CD4-positive, alpha-beta T cell treated with Interleukin-15 for 1 hour (primary cell): ENCODE measurements around the gene SEPTIN12.

Experiments
- DNase-seq: peaks from one replicate; pipeline ENCODE4 v3.0.0-alpha.2; 2020

SEPTIN12 gene

DNA sequence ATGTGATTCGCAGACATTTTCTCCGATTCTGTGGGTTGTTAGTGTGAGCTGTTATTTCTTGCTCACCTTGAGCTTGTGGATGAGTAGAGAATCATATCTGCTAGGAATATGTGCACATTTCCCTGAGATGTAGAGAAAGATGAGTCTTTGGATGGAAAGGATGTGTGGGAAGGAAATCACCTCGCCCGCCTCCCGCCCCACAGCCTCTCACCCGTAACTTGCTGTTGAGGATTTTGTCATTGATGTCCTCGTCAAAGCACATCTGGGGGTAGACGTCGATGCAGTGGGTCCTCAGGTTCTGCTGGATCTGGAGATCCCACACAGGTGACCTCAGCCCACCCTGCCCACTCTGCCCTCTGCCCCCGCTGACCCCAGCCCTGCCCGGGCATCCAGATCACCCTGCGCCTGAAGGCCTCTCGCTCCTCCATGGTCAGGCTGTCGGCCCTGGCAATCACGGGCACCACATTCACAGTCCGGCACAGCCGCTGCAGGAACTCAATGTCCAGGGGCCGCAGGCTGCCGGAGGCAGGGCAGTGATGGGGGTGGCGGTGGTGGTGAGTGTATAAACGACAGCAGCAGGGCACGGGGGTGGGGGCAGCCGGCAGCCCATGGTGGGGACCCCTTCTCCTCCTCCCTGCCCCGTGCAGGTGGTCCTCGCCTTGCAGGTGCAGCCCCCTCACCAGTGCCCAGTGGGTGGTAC lies 4.7 kb downstream of the SEPTIN12 start:
- DNase-seq, result no peak

DNA sequence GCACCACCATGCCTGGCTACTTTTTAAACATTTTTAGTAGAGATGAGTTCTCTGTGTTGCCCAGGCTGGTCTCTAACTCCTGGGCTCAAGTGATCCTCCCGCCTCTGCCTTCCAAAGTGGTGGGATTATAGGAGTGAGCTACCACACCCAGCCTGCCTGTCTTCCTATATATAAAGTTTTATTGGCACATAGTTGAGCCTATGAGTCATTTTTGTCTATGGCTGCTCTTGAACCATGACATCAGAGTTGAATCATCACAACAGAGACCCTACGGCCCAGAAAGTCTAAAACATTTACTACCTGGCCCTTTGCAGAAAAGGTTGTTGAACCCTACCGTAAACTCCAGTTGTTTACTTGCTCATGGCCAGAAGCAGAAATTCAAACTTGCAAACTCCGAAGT lies 7.9 kb downstream of the SEPTIN12 start:
- DNase-seq, result no peak

DNA sequence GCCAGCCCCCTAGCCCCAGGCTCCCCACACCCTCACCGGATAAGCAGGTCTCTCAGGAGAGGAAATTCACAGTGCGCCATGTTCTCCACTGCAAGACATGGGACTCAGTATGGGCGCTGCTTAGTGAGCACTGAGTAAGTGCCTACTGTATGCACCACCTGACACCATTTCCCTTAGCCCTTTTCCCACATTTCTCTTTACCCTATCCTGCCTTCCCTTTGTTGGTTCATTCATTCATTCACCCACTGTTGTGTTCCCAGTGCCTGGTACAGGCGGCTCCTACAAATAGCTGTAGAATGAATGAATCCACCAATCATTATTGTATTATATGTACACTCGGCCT lies 10.1 kb downstream of the SEPTIN12 start:
- no peak for DNase-seq

DNA sequence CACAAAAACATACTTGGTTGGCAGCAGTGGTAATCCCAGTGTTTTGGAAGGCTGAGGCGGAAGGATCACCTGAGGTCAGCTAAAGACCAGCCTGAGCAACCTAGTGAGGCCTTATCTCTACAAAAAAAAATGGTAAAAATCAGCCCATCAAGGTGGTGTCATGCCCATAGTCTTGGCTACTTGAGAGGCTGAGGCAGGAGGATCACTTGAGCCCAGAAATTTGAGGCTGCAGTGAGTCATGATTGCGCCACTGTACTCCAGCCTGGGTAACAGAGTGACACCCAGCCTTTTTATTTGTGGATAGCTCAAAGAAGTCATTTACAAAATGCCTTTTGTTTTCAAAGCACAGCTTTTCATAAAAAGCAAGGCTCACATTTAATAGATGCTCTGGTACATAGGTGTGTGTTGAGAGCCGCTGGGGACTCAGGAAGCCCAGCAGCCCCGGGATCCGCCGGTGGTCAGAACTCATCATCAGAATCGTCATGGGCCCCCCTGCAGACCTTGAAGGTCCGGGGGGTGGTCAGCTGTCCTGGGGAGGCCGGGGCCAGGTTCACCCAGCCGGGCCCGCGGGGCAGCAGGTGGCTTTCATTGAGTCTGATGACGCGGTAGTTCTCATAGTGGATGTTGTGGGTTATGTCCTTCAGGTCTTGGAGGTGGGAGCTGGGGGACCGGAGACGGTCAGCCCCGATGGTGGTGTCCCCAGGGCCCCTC lies 10.7 kb downstream of the SEPTIN12 start:
- no peak for DNase-seq

DNA sequence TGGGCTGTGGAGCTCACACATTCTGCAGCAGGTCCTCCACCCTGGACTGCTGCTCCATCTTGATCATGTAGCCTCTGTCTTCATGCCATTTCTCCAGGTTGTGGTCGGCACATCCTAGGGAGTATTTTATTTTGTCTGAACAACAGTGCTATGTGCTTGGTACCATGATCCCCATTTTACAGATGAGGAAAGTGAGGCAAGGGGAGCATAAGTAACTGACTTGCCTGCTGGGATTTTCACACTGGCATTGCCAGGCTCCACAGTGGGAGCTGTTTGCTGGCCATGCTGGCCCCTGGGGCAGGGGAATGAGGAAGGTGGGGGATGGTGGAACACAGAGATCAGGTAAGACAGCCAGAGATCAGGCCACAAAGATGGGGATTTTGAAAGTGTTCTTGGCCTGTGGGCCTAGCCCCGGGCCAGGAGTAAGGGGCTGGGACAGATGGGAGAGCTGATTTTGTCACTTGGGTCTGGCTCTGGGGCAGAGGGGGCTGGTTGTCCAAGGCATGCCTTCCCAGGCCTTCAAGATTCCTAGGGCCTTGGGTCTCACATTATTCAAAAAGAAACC lies 11.9 kb downstream of the SEPTIN12 start:
- no peak for DNase-seq

DNA sequence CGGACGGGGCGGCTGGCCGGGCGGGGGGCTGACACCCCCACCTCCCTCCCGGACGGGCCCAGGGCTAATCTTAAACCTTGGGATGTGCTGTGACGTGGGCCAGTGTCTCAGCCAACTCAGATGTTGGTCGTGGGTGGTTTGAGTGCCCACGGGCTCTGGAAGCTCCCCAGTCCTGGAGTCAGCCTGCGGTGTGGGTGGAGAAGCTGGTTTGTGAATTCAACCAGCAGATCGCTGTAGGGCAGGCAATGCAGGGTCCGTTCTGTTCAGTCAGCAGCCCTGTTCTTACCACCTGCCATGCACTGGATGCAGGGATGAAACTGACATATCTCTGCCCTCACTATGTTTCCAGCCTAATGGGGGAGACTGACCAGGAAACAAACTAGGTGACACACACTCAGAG lies 13.1 kb downstream of the SEPTIN12 start:
- DNase-seq, result no peak

DNA sequence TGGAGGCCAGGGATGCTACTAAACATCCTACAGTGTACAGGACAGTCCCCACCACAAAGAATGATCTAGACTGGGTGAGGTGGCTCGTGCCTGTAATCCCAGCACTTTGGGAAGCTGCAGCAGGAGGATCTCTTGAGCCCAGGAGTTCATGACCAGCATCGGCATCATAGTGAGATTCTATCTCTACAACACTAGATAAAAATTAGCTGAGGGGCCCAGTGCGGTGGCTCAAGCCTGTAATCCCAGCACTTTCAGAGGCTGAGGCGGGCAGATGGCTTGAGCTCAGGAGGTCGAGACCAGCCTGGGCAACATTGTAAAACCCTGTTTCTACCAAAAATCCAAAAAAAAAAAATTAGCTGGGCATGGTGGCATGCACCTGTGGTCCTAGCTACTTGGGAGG lies 15.8 kb downstream of the SEPTIN12 start:
- DNase-seq, result no peak

DNA sequence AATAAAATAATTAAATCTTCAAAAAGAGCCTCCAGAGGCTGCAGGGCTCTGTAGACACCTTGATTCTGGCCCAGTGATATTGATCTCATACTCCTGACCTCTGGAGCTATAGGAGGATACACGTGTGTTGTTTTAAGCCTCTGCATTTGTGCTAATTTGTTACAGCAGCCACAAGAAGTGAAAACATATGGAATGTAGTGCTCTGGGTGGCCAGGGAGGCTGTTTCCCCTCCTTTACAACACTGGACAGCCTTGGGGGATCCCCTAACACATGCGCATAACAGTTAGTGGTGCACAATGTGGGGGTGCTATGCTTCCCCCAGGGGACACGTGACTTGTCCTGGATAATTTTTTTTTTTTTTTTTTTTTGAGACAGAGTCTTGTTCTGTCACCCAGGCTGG lies 16.5 kb downstream of the SEPTIN12 start:
- DNase-seq, result no peak

DNA sequence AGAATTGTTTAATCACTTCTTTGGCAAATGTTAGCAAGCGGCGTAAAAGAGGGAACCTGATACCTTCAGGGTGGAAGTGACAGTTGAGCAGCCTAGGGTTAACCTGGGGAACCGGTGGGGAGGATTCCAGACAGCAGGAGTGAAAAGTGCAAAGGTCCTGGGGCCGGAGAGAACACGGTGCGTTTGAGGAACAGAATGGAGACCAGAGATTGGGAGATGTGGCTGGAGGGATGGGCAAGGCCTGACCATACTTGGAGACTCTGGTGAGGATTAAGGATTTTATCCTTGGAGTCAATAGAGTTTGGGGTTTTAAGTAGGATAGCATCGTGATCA lies 18.9 kb downstream of the SEPTIN12 start:
- DNase-seq, result no peak

DNA sequence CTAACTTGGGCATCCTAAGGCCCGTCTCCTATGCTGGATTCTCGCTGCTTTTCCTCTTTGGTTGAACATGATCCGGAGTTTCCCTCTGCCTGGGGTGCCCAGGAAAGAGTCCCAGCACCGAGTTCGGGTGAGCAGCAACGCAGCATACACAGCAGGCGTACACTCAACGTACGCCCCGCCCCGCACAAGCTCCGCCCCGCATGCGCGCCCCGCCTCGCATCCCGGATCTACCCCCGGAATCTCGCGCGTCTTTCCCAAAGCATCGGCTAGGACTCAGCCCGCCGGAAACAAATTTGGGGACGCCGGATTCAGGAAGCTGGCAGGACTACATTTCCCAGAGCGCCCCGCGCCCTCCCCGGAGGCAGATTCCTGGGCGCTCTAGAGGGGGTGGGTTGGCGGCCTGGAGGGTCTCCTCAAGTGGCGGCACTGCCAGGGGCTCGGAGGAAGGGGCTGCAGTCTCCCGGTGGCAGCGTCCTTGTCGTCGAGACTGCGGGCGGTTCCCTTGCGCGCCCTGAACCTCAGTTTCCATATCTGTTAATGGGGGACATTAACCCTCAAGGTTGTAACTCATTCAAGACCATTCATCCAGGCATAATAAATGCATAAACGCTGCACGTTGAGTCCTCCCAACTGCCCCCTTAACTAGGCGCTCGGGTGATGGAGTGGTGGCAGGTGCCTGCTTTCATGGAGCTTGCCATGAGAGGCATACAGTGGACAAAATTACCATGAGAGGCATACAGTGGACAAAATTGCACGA lies 19.4 kb downstream of the SEPTIN12 start:
- peak; percentile 86 for DNase-seq

DNA sequence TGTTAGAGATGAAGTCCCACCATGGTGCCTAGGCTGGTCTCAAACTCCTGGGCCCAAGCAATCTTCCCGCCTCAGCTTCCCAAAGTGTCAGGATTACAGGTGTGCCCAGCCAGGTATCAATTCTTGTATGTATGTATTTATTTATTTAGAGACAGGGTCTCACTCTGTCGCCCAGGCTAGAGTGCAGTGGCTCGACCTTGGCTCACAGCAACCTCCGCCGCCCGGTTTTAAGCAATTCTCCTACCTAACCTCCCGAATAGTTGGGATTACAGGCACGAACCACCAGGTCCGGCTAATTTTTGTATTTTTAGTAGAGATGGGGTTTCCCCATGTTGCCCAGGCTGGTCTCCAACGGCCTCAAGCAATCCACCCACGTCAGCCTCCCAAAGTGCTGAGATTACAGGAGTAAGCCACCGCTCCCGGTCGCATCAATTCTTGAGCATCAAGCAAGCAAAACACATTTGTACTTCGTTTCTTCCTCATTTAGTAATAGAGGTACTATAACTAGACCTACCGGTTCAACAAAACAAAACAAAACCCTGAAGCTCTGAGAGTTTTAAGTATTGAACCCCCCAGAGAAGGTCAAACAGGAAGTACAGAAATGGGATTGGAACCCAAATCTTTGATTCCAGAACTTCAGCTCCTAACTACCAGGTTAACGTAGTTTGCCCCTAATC lies 20.1 kb downstream of the SEPTIN12 start:
- DNase-seq, result no peak

DNA sequence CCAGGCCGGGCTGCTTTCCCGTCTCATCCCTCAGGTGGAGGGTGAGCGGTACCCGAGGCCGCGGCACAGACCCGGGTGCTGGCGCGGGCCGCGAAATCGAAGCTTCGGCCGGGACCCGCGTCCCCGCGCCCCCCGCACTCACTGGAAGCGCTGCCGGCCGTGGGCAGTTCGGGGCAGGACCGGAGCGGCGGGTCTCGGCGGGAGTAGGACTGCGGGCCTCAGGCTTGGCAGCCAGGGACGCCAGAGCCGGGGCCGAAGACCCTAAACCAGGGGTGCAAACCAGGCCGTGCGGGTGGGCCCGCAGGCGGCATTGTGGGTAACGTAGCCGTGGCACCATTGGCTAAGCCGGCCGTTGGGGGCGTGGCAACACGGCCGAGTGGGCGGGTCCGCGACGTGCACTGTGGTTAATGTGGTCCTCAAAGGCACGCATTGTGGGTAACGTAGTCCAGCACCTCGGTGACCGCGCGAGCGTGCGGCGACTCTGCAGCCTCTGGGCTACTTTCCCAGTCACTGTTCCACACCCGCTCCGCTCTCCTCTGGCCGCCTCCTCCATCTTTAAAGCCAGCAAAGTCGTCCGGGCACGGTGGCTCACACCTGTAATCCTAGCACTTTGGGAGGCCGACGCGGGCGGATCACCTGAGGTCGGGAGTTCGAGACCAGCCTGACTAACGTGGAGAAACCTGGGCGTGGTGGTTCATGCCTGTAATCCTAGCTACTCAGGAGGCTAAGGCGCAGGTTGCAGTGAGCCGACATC lies 21.1 kb downstream of the SEPTIN12 start, which contains the start of gene ZNF500:
ZNF500 (minus strand) TSS at position 288 of the 754 bp plus-strand sequence. CDS start 1,184 bp downstream, outside the sequence.
- DNase-seq, result peak; percentile 95

DNA sequence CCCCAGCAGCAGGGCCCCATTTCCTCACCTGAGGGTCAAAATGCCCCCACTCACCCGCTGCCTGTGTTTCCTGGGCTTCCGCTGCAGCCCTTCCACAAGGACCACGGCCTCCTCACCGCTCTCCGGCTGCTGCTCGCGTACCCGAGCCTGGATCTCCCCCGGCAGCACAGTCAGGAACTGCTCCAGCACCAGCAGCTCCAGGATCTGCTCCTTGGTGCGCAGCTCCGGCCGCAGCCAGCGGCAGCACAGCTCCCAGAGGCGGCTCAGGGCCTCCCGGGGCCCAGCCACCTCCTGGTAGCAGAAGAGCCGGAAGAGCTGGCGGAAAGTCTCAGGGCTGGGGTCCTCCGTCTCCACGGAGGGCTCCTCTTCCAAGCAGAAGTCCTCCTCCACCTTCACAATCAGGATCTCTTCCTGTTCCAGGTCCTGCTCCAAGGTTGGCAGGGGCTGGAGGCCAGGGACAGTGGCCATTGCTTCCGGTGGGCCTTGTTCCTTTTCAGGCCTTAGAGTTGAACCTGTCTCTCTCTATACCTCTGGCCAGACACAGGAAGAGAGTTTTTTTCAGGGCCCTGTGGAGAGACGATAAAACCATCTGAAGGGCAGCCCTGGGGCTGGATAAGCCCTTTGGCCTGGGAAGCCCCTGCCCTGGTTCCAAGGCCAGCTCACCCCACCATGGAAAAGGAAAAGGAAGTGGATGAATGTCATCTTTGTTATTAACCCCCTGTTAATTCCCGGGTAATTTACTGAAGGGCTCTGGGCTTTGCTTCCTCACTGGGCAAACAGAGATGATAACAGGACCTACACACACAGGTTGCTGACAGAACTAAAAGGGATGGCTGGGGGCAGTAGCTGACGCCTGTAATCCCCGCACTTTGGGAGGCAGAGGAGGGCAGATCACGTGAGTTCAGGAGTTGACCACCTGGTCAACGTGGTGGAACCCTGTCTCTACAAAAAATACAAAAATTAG lies 22.4 kb downstream of the SEPTIN12 start:
- DNase-seq, result no peak

DNA sequence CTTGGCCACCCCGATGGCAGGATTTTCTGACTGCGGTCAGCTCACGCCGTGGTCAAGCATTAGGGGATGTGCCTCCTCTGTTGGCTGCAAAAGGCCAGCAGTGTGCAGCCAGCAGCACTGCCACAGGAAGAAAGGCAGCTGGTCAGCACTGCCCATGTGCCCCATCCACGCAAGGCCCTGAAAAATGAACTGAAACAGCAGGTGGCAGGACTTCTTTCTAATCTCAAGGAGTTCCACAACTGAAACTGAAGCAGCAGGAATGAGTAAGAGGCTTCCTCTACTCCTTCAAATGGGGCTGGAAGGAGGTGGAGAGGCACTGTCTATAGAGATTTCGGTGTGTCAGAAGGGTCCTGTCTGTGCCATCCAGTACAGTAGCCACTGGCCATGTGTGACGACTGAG lies 24.4 kb downstream of the SEPTIN12 start:
- DNase-seq, result no peak

DNA sequence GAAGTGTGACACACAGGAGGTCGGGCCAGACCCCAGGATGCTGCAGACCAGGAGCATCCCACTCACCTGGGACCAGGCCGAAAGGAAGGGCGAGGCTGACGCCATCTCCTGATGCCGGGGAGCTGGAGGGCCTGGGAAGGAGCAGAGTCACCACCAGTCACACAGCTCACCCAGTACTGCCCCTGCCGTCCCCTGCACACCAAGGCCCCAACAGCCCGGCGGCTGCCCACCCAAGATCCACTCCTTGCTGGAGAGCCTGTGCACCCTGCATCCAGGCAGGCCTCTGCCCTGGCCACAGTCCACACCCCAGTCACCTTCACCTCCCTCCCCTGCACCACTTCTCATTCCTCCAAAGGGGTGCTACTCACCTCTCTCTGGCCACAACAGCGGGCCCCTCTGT lies 25.9 kb downstream of the SEPTIN12 start:
- DNase-seq, result no peak

DNA sequence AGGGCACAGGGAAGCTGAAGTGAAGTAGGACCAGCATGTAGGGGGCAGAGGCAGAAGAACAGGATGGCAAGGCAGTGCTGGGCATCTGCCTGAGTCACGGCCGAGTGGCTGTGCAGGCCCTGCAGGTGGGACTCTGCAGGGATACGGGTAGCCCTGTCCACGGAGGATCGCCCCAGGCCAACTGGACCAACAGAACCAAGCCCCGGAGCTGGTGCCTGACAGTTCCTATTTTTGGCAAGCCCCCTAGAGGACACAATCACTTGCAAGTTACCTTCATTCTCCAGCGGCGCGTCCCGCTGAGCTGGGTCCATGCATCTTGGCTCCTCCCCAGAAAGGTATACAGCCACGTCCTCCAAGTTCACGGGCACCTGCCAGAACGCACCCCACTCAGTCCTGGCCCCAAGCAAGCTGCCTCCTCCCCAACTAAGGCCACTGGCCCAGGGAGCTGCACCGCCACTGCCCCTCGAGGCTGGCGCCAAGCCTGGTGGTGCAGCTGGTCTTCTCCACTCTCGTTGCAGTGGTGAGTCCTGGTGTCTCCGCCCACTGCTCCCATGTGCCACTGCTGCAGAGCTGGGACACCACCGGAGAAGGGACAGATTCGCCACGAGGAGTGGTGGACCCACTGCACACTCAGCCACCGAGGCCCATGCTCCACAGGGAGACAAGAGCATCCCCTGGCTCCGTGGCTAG lies 27.8 kb downstream of the SEPTIN12 start:
- no peak for DNase-seq

DNA sequence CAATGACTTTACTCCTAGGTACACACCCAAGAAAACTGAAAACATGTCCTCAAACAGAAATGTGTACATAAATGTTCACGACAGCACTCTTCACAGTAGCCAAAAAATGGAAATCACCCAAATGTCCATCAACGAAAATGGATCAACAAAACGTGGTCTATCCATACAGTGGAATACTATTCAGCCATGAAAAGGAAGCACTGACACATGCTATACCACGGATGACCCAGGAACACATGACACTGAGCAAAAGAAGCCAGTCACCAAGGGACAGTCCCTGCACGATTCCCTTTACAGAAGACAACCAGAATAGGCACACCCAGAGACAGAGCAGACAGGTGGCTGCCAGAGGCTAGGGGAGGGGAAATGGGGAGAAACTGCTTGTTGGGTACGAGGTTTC lies 32.5 kb downstream of the SEPTIN12 start:
- no peak for DNase-seq

DNA sequence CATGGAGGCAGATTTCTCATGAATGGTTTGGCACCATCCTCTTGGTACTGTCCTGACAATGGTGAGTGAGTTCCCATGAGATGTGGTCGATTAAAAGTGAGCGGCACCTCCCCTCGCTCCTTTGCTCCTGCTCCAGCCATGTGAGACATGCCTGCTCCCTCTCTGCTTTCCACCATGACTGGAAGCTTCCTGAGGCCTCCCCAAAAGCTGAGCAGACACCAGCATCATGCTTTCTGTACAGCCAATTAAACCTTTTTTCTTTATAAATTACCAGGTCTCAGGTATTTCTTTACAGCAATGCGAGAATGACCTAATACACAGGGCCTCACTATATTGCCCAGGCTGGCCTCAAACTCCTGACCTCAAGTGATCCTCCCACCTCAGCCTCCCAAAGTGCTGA lies 33.3 kb downstream of the SEPTIN12 start:
- DNase-seq, result no peak

DNA sequence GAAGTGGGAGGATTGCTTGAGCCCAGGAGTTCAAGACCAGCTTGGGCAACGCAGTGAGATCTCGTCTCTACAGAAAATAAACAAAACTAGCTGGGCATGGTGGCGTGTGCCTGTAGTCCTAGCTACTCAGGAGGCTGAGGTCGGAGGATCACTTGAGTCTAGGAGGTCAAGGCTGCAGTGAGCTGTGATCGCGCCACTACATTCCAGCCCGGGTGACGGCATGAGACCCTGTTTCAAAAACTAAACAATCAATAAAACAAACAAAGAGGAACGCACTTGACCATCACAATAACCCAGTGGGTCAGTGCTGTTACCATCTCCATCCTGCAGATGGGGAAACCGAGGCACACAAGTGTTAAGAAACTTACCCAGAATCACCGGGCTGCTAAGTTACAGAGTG lies 34.9 kb downstream of the SEPTIN12 start:
- no peak for DNase-seq

DNA sequence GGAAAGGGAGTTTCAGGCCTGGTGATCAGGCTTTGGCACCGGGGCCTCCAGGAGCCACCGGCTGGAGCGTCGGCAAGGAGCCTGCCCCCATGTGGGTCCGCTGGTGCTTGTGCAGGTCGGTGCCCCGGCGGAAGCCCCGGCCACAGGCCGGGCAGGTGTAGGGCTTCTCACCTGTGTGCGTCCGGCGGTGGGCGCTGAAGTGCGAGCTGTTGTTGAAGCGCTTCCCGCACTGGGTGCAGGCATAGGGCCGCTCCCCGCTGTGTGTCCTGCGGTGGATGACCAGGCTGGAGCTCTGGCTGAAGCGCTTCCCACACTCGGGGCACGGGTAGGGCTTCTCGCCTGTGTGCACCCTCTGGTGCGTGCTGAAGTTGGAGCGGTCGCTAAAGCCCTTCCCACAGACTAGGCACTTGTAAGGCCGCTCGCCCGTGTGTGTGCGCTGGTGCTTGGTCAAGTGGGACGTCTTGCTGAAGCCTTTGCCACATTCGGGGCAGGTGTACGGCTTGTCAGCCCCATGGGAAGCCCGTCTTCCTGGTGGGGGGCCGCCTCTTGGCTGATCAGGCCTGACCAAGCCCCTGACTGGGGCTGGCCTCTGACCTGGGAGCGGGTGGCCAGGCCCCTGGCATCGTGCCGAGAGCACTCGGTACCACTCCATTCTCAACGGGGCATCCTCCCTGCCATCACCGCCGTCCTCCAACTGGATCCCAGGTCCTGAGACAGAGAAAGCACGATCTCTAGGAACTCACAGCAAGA lies 35.6 kb downstream of the SEPTIN12 start:
- DNase-seq, result no peak
